ENCODE data around the gene IGFALS.
"Not testable (repeated sequence)": the region's sequence is repeated elsewhere in the genome, so short reads cannot be mapped to it uniquely, and the experiment has no call there.

IGFALS gene

GRCh38 chr16:1809281-1809801, 15.8 kb upstream of the IGFALS start:
- Mint-ChIP-seq H3K9me3 (no peaks in the 10 kb centered on the region), H3K4me1 (ENCODE audit: low read depth) (peaks cover 11% of the 10 kb centered on the region), H3K4me3 (no peak overlapping the region), H3K36me3 (ENCODE audit: low read depth) (peaks cover 76% of the 10 kb centered on the region), H3K27me3 (no peaks in the 10 kb centered on the region), H3K27ac (no peak overlapping the region)
- DNase-seq: no peak

GRCh38 chr16:1808691-1809090, 15.2 kb upstream of the IGFALS start:
- H3K27ac Mint-ChIP-seq: no peak overlapping the region
- peaks cover 11% of the 10 kb centered on the region for H3K4me1 Mint-ChIP-seq (ENCODE audit: low read depth)

GRCh38 chr16:1807626-1808025, 14.1 kb upstream of the IGFALS start:
- DNase-seq: no peak
- Mint-ChIP-seq H3K36me3 (ENCODE audit: low read depth) (peaks cover 66% of the 10 kb centered on the region), H3K9me3 (no peaks in the 10 kb centered on the region), H3K27me3 (no peaks in the 10 kb centered on the region), H3K4me3 (no peak overlapping the region), H3K4me1 (ENCODE audit: low read depth) (peaks cover 2% of the 10 kb centered on the region), H3K27ac (no peak overlapping the region)

More at GRCh38 chr16:1808691-1809090, 15.2 kb upstream of the IGFALS start:
- H3K4me3 Mint-ChIP-seq: no peak overlapping the region
- H3K36me3 Mint-ChIP-seq (ENCODE audit: low read depth): peaks cover 75% of the 10 kb centered on the region
- no peak for DNase-seq
- H3K27me3 Mint-ChIP-seq: no peaks in the 10 kb centered on the region
- H3K9me3 Mint-ChIP-seq: no peaks in the 10 kb centered on the region

GRCh38 chr16:1800701-1801100, 7.2 kb upstream of the IGFALS start:
- DNase-seq: no peak
- Mint-ChIP-seq H3K27me3 (no peaks in the 10 kb centered on the region), H3K27ac (no peak overlapping the region), H3K4me3 (no peak overlapping the region), H3K9me3 (peaks cover 12% of the 10 kb centered on the region), H3K4me1 (ENCODE audit: low read depth) (no peaks in the 10 kb centered on the region), H3K36me3 (ENCODE audit: low read depth) (peaks cover 60% of the 10 kb centered on the region)

GRCh38 chr16:1799263-1799662, 5.8 kb upstream of the IGFALS start:
- not testable (repeated sequence) for H3K4me1 Mint-ChIP-seq (ENCODE audit: low read depth); H3K4me3 Mint-ChIP-seq; DNase-seq; H3K27ac Mint-ChIP-seq; H3K27me3 Mint-ChIP-seq
- H3K9me3 Mint-ChIP-seq: peaks cover 12% of the 10 kb centered on the region
- peaks cover 50% of the 10 kb centered on the region for H3K36me3 Mint-ChIP-seq (ENCODE audit: low read depth)

- no peak overlapping the region for H3K27ac Mint-ChIP-seq
- H3K9me3 Mint-ChIP-seq: peaks cover 12% of the 10 kb centered on the region
- H3K4me3 Mint-ChIP-seq: no peak overlapping the region
- H3K4me1 Mint-ChIP-seq (ENCODE audit: low read depth): no peaks in the 10 kb centered on the region
- H3K36me3 Mint-ChIP-seq (ENCODE audit: low read depth): peaks cover 41% of the 10 kb centered on the region
- no peak for DNase-seq
- no peaks in the 10 kb centered on the region for H3K27me3 Mint-ChIP-seq
Measured at GRCh38 chr16:1794908-1795666, 1.6 kb upstream of the IGFALS start.

- no peak overlapping the region for H3K27ac Mint-ChIP-seq
- H3K9me3 Mint-ChIP-seq: peaks cover 10% of the 10 kb centered on the region
- peaks cover 34% of the 10 kb centered on the region for H3K36me3 Mint-ChIP-seq (ENCODE audit: low read depth)
- no peak for DNase-seq
- H3K27me3 Mint-ChIP-seq: no peaks in the 10 kb centered on the region
- no peak overlapping the region for H3K4me3 Mint-ChIP-seq
- H3K4me1 Mint-ChIP-seq (ENCODE audit: low read depth): no peaks in the 10 kb centered on the region
Measured at GRCh38 chr16:1794221-1794871, 841 bp upstream of the IGFALS start.

GRCh38 chr16:1792836-1793577, 498 bp downstream of the IGFALS start:
- Mint-ChIP-seq H3K9me3 (peaks cover 5% of the 10 kb centered on the region), H3K36me3 (ENCODE audit: low read depth) (peaks cover 39% of the 10 kb centered on the region), H3K4me1 (ENCODE audit: low read depth) (peaks cover 1% of the 10 kb centered on the region), H3K27ac (no peak overlapping the region), H3K4me3 (no peak overlapping the region), H3K27me3 (no peaks in the 10 kb centered on the region)
- no peak for DNase-seq

GRCh38 chr16:1791943-1792812, 1.3 kb downstream of the IGFALS start:
- Mint-ChIP-seq H3K4me3 (no peak overlapping the region), H3K4me1 (ENCODE audit: low read depth) (peaks cover 1% of the 10 kb centered on the region), H3K36me3 (ENCODE audit: low read depth) (peaks cover 38% of the 10 kb centered on the region), H3K27me3 (no peaks in the 10 kb centered on the region), H3K9me3 (peaks cover 1% of the 10 kb centered on the region), H3K27ac (no peak overlapping the region)
- no peak for DNase-seq

- Mint-ChIP-seq H3K27me3 (no peaks in the 10 kb centered on the region), H3K27ac (no peak overlapping the region), H3K36me3 (ENCODE audit: low read depth) (peaks cover 37% of the 10 kb centered on the region), H3K4me1 (ENCODE audit: low read depth) (peaks cover 1% of the 10 kb centered on the region), H3K4me3 (no peak overlapping the region), H3K9me3 (no peaks in the 10 kb centered on the region)
- no peak for DNase-seq
Measured at GRCh38 chr16:1791256-1791942, 2.1 kb downstream of the IGFALS start.

- Mint-ChIP-seq H3K9me3 (no peaks in the 10 kb centered on the region), H3K4me3 (no peak overlapping the region), H3K27me3 (no peaks in the 10 kb centered on the region), H3K27ac (no peak overlapping the region), H3K36me3 (ENCODE audit: low read depth) (peaks cover 42% of the 10 kb centered on the region), H3K4me1 (ENCODE audit: low read depth) (peaks cover 2% of the 10 kb centered on the region)
- no peak for DNase-seq
Measured at GRCh38 chr16:1790611-1791255, 2.8 kb downstream of the IGFALS start.

- Mint-ChIP-seq H3K9me3 (no peaks in the 10 kb centered on the region), H3K4me1 (ENCODE audit: low read depth) (peaks cover 7% of the 10 kb centered on the region), H3K4me3 (no peak overlapping the region), H3K27me3 (no peaks in the 10 kb centered on the region), H3K27ac (no peak overlapping the region), H3K36me3 (ENCODE audit: low read depth) (peaks cover 43% of the 10 kb centered on the region)
- no peak for DNase-seq
Measured at GRCh38 chr16:1790261-1790610, 3.3 kb downstream of the IGFALS start.

GRCh38 chr16:1789643-1790045, 3.9 kb downstream of the IGFALS start:
- no peak overlapping the region for H3K4me3 Mint-ChIP-seq
- H3K9me3 Mint-ChIP-seq: no peaks in the 10 kb centered on the region
- H3K4me1 Mint-ChIP-seq (ENCODE audit: low read depth): peaks cover 11% of the 10 kb centered on the region
- H3K27ac Mint-ChIP-seq: no peak overlapping the region
- H3K27me3 Mint-ChIP-seq: no peaks in the 10 kb centered on the region
- peaks cover 48% of the 10 kb centered on the region for H3K36me3 Mint-ChIP-seq (ENCODE audit: low read depth)
- DNase-seq: no peak
